Measurements from ENCODE around the gene MRM1. TPM values are rescaled to one million over a fixed set of nuclear protein-coding genes. Genes with fewer than 3 reads are reported as not detected.

MRM1 gene
- total and polyA plus RNA-seq, 2 donors (not counting 1 experiment from before 2014, with no cell fraction given): 2.5 to 6.9 TPM

- TF ChIP-seq EZH2 (IDR thresholded peaks at IDR 0.05; ENCODE audit: low read length, missing control alignments) (no peak), CTCF (conservative IDR thresholded peaks at IDR 0.05 in 1 of 2, IDR thresholded peaks at IDR 0.05 in 1 of 2; ENCODE audit: low read depth in 1 of 2, low read length in 2 of 2) (no peak)
- no peak overlapping the region for H3K27ac ChIP-seq (ENCODE audit: insufficient read depth, low read length)
- H2AFZ ChIP-seq (ENCODE audit: low read length): no peak overlapping the region
- no peaks in the 10 kb centered on the region for H3K9me3 ChIP-seq (ENCODE audit: control insufficient read depth, insufficient read depth, low read depth, low read length)
- no peak for DNase-seq (ENCODE audit: low read depth in 2 of 2)
- H4K20me1 ChIP-seq (ENCODE audit: control insufficient read depth, extremely low read depth, insufficient read depth, low read length): no peaks in the 10 kb centered on the region
- no peaks in the 10 kb centered on the region for H3K36me3 ChIP-seq (ENCODE audit: control insufficient read depth, insufficient read depth, low read length)
- H3K4me2 ChIP-seq (ENCODE audit: extremely low read depth, insufficient read depth, low read length): no peak overlapping the region
- H3K79me2 ChIP-seq (ENCODE audit: control insufficient read depth, insufficient read depth, low read length): no peaks in the 10 kb centered on the region
- peaks cover 2% of the 10 kb centered on the region for H3K27me3 ChIP-seq (ENCODE audit: control insufficient read depth, insufficient read depth, low read length)
- no peak overlapping the region for H3K9ac ChIP-seq (ENCODE audit: insufficient read depth, low read length)
- H3K4me1 ChIP-seq (ENCODE audit: control insufficient read depth, extremely low read depth, insufficient read depth, low read length): no peaks in the 10 kb centered on the region
- no peak overlapping the region for H3K4me3 ChIP-seq (replicated peaks in 1 of 4; ENCODE audit: control extremely low read depth in 1 of 4, insufficient read depth in 1 of 4, low read depth in 3 of 4, low read length in 4 of 4)
Measured at GRCh38 chr17:36627101-36627500, 25.7 kb downstream of the MRM1 start.

GRCh38 chr17:36628576-36628975, 27.2 kb downstream of the MRM1 start:
- Histone ChIP-seq H3K9ac (ENCODE audit: insufficient read depth, low read length) (no peak overlapping the region), H3K4me2 (ENCODE audit: extremely low read depth, insufficient read depth, low read length) (no peak overlapping the region)

GRCh38 chr17:36629252-36629847, 28.0 kb downstream of the MRM1 start:
- Histone ChIP-seq H3K4me2 (ENCODE audit: extremely low read depth, insufficient read depth, low read length) (no peak overlapping the region), H3K27ac (ENCODE audit: insufficient read depth, low read length) (no peak overlapping the region)

More at GRCh38 chr17:36628576-36628975, 27.2 kb downstream of the MRM1 start:
- Histone ChIP-seq H4K20me1 (ENCODE audit: control insufficient read depth, extremely low read depth, insufficient read depth, low read length) (no peaks in the 10 kb centered on the region), H2AFZ (ENCODE audit: low read length) (no peak overlapping the region), H3K79me2 (ENCODE audit: control insufficient read depth, insufficient read depth, low read length) (no peaks in the 10 kb centered on the region), H3K4me3 (replicated peaks in 1 of 4; ENCODE audit: control extremely low read depth in 1 of 4, insufficient read depth in 1 of 4, low read depth in 3 of 4, low read length in 4 of 4) (no peak overlapping the region), H3K27me3 (ENCODE audit: control insufficient read depth, insufficient read depth, low read length) (peaks cover 15% of the 10 kb centered on the region), H3K36me3 (ENCODE audit: control insufficient read depth, insufficient read depth, low read length) (no peaks in the 10 kb centered on the region), H3K9me3 (ENCODE audit: control insufficient read depth, insufficient read depth, low read depth, low read length) (no peaks in the 10 kb centered on the region), H3K4me1 (ENCODE audit: control insufficient read depth, extremely low read depth, insufficient read depth, low read length) (no peaks in the 10 kb centered on the region), H3K27ac (ENCODE audit: insufficient read depth, low read length) (no peak overlapping the region)
- no peak for DNase-seq (ENCODE audit: low read depth in 2 of 2)
- TF ChIP-seq EZH2 (IDR thresholded peaks at IDR 0.05; ENCODE audit: low read length, missing control alignments) (no peak), CTCF (conservative IDR thresholded peaks at IDR 0.05 in 1 of 2, IDR thresholded peaks at IDR 0.05 in 1 of 2; ENCODE audit: low read depth in 1 of 2, low read length in 2 of 2) (no peak)

More at GRCh38 chr17:36629252-36629847, 28.0 kb downstream of the MRM1 start:
- TF ChIP-seq EZH2 (IDR thresholded peaks at IDR 0.05; ENCODE audit: low read length, missing control alignments): no peak
- TF ChIP-seq CTCF (conservative IDR thresholded peaks at IDR 0.05 in 1 of 2, IDR thresholded peaks at IDR 0.05 in 1 of 2; ENCODE audit: low read depth in 1 of 2, low read length in 2 of 2): peak; percentile 93 to 96
- Histone ChIP-seq H2AFZ (ENCODE audit: low read length) (no peak overlapping the region), H3K27me3 (ENCODE audit: control insufficient read depth, insufficient read depth, low read length) (peaks cover 21% of the 10 kb centered on the region), H3K9me3 (ENCODE audit: control insufficient read depth, insufficient read depth, low read depth, low read length) (no peaks in the 10 kb centered on the region), H3K4me3 (replicated peaks in 1 of 4; ENCODE audit: control extremely low read depth in 1 of 4, insufficient read depth in 1 of 4, low read depth in 3 of 4, low read length in 4 of 4) (no peak overlapping the region), H3K4me1 (ENCODE audit: control insufficient read depth, extremely low read depth, insufficient read depth, low read length) (no peaks in the 10 kb centered on the region), H3K9ac (ENCODE audit: insufficient read depth, low read length) (no peak overlapping the region), H4K20me1 (ENCODE audit: control insufficient read depth, extremely low read depth, insufficient read depth, low read length) (no peaks in the 10 kb centered on the region), H3K79me2 (ENCODE audit: control insufficient read depth, insufficient read depth, low read length) (no peaks in the 10 kb centered on the region), H3K36me3 (ENCODE audit: control insufficient read depth, insufficient read depth, low read length) (no peaks in the 10 kb centered on the region)
- DNase-seq (ENCODE audit: low read depth in 2 of 2): peak; percentile 41 to 65

Data from fibroblast of lung (primary cell).